ENCODE data around the gene PKM. TPM values are rescaled to one million over a fixed set of nuclear protein-coding genes. Genes with fewer than 3 reads are reported as not detected.

Gene PKM
- total RNA-seq, 1 experiment from 2014 or later = 828 TPM

DNA sequence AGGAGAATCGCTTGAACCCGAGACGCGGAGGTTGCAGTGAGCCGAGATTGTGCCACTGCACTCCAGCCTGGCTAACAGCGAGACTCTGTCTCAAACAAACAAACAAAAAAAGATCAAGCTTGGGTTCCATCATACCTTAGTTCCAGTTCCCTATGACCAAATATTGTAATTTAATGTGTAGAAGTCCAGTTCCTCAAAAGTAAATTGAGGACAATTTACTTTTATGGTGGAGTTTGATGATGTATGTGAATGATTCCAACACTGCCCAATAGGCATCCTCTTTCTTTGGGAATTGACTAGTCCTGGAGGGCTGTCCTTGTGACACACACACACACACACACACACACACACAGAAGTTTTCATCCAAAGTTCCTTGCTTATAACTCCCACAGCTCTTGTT lies 2.8 kb upstream of the PKM start:
- Mint-ChIP-seq H3K27me3 (ENCODE audit: insufficient read depth, unreplicated experiment) (no peaks in the 10 kb centered on the region), H3K4me3 (ENCODE audit: unreplicated experiment) (no peak overlapping the region), H3K4me1 (ENCODE audit: insufficient read depth, unreplicated experiment) (peaks cover 26% of the 10 kb centered on the region), H3K27ac (ENCODE audit: low read depth, unreplicated experiment) (no peak overlapping the region), H3K36me3 (ENCODE audit: insufficient read depth, unreplicated experiment) (peaks cover 1% of the 10 kb centered on the region), H3K9me3 (ENCODE audit: unreplicated experiment) (no peaks in the 10 kb centered on the region)
- no peak for DNase-seq (ENCODE audit: unreplicated experiment)
- ChIA-PET CTCF (interaction anchor here (0.5 to 1.2 kb wide), 2 partner anchors 34 kb away, joined by 3 to 4 read pairs; no protein-coding TSS in a partner anchor), POLR2A (interaction anchor here (0.7 to 7.8 kb wide), 3 partner anchors 12 to 52 kb away, joined by 3 to 424 read pairs (median 146); partner anchors contain the start of gene GRAMD2A)
- BruUV-seq (replicated peaks) = no TSS peak
- intact Hi-C loops (cut with micrococcal nuclease) = no loop called here
- TF ChIP-seq CTCF (IDR thresholded peaks at IDR 0.05; ENCODE audit: unreplicated experiment) = no peak

- TSS peak; percentile 76 for BruUV-seq (replicated peaks)
- TF ChIP-seq CTCF (IDR thresholded peaks at IDR 0.05; ENCODE audit: unreplicated experiment) = no peak
- H3K27me3 Mint-ChIP-seq (ENCODE audit: insufficient read depth, unreplicated experiment) = no peaks in the 10 kb centered on the region
- H3K4me1 Mint-ChIP-seq (ENCODE audit: insufficient read depth, unreplicated experiment) = peaks cover 25% of the 10 kb centered on the region
- peaks cover 18% of the 10 kb centered on the region for H3K36me3 Mint-ChIP-seq (ENCODE audit: insufficient read depth, unreplicated experiment)
- H3K4me3 Mint-ChIP-seq (ENCODE audit: unreplicated experiment) = peak overlapping the region; percentile 89
- peak; percentile 80 for DNase-seq (ENCODE audit: unreplicated experiment)
- POLR2A ChIA-PET = interaction anchor here (0.6 to 7.8 kb wide), 30 partner anchors 9 to 1757 kb away, joined by 3 to 424 read pairs (median 6); partner anchors contain the start of genes BBS4, GRAMD2A, HEXA and HIGD2B
- intact Hi-C loops (cut with micrococcal nuclease) = no loop called here
- no peaks in the 10 kb centered on the region for H3K9me3 Mint-ChIP-seq (ENCODE audit: unreplicated experiment)
- CTCF ChIA-PET = interaction anchor here (0.6 to 1.2 kb wide), 8 partner anchors 9 to 1358 kb away, joined by 3 to 7 read pairs (median 4); partner anchors contain the start of gene GRAMD2A
- peak overlapping the region; percentile 72 for H3K27ac Mint-ChIP-seq (ENCODE audit: low read depth, unreplicated experiment)
Measured at GRCh38 chr15:72231833-72232478, 966 bp upstream of the PKM start.

DNA sequence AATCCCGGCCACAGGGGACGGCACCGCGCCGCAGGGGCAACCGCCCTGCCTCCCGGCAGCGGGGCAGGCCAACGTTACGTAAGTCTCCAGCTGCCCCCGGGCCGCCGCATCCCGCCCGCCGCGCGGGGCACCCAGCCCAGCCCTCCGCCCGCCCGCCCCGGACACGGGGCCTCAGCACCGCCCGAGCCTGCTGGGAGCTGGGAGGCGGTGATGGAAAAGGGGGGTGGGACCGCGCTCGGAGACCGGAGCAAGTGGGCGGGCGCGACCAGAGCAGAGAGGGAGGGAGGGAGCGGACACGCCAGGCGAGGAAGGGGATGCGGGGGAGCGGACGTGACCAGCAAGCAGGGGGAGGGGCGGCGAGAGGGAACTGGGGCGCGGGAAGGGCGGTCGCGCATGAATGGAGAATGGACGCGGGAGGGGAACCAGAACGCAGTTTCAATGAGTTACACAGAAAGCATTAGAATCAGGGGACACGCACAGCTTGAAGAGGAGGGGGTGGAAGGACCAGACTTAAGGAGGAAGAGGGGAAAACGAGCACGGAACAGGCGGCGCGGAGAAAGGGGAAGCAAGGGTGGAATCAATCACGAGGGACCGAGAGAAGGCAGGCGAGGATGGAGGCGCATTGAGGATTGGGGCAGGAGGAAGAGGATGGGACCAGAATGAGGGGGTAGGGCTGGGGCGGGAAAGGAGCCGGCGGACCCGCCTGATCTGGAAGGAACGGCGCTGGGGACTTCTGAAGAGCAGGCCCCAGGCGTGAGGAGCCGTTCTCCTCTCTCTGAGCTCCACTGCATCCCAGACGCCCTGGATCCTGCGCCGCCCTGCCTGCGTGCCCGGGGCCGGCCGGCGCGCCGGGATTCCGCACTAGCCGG lies 559 bp downstream of the PKM start:
- peak overlapping the region; percentile 81 for H3K27ac Mint-ChIP-seq (ENCODE audit: low read depth, unreplicated experiment)
- H3K4me1 Mint-ChIP-seq (ENCODE audit: insufficient read depth, unreplicated experiment) = peaks cover 29% of the 10 kb centered on the region
- peak overlapping the region; percentile 89 for H3K4me3 Mint-ChIP-seq (ENCODE audit: unreplicated experiment)
- intact Hi-C loops (cut with micrococcal nuclease) = loop anchor here (1.0 kb wide), 2 partner anchors 27 to 42 kb away; partner anchors contain the start of gene PARP6
- POLR2A ChIA-PET = interaction anchor here (0.6 to 7.8 kb wide), 25 partner anchors 8 to 995 kb away, joined by 3 to 424 read pairs (median 8); partner anchors contain the start of genes ARIH1, GRAMD2A, HEXA and MYO9A
- CTCF ChIA-PET = interaction anchor here (0.7 to 1.3 kb wide), 4 partner anchors 9 to 31 kb away, joined by 3 to 5 read pairs (median 4); no protein-coding TSS in a partner anchor
- H3K9me3 Mint-ChIP-seq (ENCODE audit: unreplicated experiment) = no peaks in the 10 kb centered on the region
- peaks cover 27% of the 10 kb centered on the region for H3K36me3 Mint-ChIP-seq (ENCODE audit: insufficient read depth, unreplicated experiment)
- TF ChIP-seq CTCF (IDR thresholded peaks at IDR 0.05; ENCODE audit: unreplicated experiment) = no peak
- peak; percentile 89 for DNase-seq (ENCODE audit: unreplicated experiment)
- no TSS peak for BruUV-seq (replicated peaks)
- no peaks in the 10 kb centered on the region for H3K27me3 Mint-ChIP-seq (ENCODE audit: insufficient read depth, unreplicated experiment)

GRCh38 chr15:72229947-72230196 lies 1.1 kb downstream of the PKM start:
- intact Hi-C loops (cut with micrococcal nuclease) = loop anchor here (1.0 kb wide), 2 partner anchors 27 to 42 kb away; partner anchors contain the start of gene PARP6
- peak overlapping the region; percentile 81 for H3K27ac Mint-ChIP-seq (ENCODE audit: low read depth, unreplicated experiment)
- POLR2A ChIA-PET = interaction anchor here (0.6 to 7.8 kb wide), 20 partner anchors 8 to 995 kb away, joined by 3 to 424 read pairs (median 12); partner anchors contain the start of genes ARIH1, GRAMD2A and HEXA
- CTCF ChIA-PET = interaction anchor here (0.7 to 1.3 kb wide), 4 partner anchors 10 to 30 kb away, joined by 3 to 5 read pairs (median 4); no protein-coding TSS in a partner anchor
- H3K4me1 Mint-ChIP-seq (ENCODE audit: insufficient read depth, unreplicated experiment) = peaks cover 32% of the 10 kb centered on the region
- peak overlapping the region; percentile 89 for H3K4me3 Mint-ChIP-seq (ENCODE audit: unreplicated experiment)
- BruUV-seq (replicated peaks) = no TSS peak
- TF ChIP-seq CTCF (IDR thresholded peaks at IDR 0.05; ENCODE audit: unreplicated experiment) = no peak
- no peaks in the 10 kb centered on the region for H3K27me3 Mint-ChIP-seq (ENCODE audit: insufficient read depth, unreplicated experiment)
- DNase-seq (ENCODE audit: unreplicated experiment) = no peak
- H3K9me3 Mint-ChIP-seq (ENCODE audit: unreplicated experiment) = no peaks in the 10 kb centered on the region
- H3K36me3 Mint-ChIP-seq (ENCODE audit: insufficient read depth, unreplicated experiment) = peaks cover 33% of the 10 kb centered on the region

All from MCF 10A (cell line).